NCI-H510A treated with DMSO at 0.1 percent for 48 hours (cell line): ENCODE results near the gene IL21R.
A peak's percentile ranks its signal among the peaks of the same experiment; 100 is the strongest.
"Not testable (repeated sequence)": the region's sequence is repeated elsewhere in the genome, so short reads cannot be mapped to it uniquely, and the experiment has no call there.

Experiments used
- DNase-seq: peaks from one replicate; lab custom pipeline; 2025; lab: John Stamatoyannopoulos, UW

IL21R gene

DNA sequence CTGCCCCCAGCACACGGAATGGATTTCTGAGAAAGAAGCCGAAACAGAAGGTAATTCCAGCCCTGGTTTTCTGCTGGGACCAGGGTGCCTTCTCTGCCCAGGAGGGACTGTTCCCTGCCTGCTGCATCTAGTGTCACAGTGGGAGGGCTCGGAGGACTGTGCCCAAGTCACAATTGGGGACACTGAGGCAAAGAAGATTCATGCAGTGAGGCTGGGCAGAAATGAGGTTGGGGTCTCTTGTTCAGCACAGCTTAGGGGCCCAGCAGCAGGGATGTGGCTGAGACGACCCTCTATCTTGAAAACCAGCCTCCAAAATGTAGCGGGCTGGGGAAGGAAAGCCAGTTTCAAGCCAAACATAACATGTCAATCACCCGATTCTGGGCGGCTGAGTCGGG lies 592 bp downstream of the IL21R start:
- DNase-seq: no peak

DNA sequence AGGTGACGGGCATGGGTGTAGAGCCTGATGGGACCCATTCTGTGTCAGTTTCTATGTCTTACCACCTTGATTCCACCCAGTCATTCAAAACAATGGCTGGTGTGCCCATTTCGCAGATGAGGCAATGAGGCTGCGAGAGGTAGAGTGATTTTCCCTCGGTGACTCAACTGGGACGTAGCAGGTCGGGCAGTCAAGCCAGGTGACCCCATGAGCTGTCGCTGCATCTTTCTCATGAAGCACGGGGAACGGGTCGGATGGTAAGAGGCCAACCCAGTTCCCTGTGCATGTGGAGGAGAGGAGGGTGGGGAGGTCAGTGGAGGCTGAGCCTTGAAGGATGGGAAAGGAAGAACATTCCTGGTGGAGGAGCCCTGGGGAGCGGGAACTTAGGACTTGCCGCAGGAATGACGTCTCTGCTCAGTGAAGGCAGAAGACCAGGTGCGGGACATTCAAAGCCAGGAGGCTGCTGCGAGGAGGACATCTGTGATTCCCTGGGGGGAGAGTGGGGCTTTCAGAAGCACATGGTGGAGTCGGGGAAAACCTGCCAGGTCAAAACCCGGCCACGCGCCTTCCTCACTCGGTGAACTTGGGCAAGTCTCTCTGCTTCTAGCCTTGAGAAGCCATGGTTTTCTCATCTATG lies 1.1 kb downstream of the IL21R start:
- no peak for DNase-seq

DNA sequence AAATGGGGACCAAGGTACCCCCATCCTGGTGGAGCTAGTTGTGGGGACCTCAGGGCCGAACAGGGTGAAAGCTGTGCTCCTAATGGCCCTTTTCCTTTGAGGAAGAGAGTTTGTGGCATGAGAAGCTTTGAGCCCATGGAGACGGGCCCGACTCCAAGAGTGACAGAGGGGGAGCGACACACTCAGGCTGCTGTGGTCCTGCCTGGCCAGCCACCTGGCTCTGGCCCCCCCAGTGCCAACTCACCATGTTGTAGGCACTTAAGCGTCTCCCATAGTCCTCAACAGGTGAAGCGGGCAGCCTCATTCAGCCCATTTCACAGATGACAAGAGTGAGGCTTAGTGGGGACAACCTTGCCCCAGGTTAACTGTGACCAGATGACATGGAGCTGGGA lies 1.6 kb downstream of the IL21R start:
- DNase-seq: no peak

DNA sequence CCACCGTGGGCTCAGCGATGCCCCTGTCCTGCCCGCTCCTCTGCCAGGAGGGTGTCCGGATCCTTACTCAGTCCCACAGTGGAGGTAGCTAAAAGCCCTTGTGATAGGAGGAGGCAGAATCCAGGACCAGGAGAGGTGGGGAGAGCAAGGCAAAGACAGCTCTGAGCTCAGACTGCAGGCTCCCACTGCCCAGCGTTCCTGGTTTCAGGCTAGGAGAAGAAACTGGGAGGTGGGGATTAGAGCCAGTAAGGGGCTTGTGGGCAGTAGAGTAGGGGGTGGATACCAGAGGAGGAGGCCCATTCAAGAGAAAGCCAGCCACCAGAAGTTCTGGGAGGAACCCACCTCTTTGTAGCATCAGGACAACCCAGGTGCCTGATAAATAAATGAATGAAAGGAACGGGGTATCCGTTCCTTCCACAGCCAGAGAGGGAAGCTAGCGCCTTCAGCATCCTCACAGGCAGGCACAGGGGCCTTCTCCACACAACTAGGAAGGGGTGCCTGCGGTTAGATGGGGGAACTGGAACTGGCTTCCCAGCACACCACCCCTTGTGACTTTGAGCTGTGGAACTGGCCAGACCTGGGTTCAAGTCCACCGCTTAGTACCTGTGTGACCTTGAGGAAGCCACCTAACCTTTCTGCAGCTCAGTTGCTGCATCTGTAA lies 2.3 kb downstream of the IL21R start:
- no peak for DNase-seq

DNA sequence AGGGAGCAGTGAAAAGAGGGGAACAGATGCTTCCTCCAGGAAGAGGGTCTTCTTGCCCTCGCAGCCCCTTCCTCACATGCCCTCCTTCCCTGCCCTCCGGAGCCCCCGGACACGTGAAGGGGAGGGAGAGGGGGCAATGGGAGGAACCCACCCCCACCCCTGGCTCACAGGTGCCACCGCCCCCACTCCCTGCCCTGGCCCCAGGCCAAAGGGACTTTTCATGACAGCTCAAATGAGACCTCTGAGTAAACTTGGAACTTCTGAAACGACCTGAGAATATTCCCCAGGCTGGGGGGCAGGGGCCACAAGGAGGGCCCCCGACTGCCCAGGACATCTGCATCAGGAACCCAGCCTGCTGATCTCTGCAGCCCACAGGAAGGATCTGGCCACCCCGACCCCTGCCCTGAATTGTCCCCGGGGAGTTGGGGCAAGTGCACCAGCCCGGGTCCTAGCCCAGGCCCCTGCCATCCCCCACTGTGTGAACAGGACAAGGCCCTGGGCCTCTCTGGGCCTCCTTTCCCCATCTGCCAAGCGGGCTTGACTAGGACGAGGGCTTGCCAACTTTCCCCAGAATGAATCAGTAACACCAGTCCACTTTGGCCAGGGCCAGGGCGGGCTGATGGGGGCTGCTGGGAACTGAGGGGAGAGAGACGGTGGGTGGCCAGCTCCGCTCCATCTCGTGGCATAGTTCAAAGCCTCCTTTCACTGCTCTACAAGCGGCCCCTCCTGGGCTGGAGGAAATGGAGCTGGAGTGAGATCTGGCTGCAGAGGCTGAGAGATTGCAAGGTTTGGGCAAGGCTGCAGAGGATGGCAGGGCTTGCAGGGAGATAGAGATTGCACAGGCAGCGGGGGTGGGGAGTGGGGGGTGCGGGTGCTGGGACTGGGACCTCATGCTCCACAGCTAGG lies 3.8 kb downstream of the IL21R start:
- DNase-seq: no peak

DNA sequence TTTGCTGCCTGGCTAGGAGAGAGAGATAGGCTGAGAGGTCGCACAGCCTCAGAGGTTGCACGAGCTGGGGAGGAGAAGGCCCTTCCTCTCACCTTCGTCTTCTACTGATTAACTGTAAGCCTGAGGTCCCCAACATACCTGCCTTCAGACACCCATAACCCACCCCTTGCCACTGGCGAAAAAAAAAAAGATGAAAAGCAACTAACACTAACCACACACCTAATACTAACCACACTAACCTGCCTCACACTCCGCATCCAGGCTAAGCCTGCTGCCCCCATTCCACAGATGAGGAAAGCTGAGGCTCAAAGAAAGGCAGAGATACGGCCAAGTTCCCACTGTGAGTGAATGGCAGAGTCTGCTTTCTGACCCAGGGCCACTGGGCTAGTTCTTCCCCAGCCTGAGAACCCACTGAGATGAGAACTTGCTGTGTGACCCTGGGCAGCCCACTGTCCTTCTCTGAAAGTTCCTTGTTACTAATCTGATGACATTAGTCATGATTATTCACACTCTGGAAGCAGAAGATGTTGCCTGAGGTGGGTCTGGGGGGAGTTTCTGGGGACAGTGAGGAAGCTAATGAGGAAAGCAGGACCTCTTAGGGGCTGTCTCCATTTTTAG lies 4.6 kb downstream of the IL21R start:
- DNase-seq: no peak

DNA sequence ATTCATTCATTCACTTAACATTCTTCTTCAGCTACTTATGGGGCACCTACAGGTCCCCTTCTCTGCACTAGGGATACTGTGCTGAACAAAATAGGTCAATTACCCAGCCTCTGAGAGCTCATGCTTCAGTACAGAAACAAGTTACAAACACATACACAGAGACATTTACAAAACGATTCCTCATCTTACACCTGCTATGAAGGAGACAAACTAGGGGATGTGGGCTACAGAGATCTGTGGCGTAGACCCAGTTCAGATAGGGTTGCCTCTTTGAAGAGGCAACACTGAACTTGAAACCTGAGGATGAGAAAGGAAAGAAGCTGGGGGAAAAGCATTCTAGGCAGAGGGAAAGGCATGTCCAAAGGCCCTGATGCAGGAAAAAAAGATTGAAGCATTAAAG lies 5.2 kb downstream of the IL21R start:
- no peak for DNase-seq

DNA sequence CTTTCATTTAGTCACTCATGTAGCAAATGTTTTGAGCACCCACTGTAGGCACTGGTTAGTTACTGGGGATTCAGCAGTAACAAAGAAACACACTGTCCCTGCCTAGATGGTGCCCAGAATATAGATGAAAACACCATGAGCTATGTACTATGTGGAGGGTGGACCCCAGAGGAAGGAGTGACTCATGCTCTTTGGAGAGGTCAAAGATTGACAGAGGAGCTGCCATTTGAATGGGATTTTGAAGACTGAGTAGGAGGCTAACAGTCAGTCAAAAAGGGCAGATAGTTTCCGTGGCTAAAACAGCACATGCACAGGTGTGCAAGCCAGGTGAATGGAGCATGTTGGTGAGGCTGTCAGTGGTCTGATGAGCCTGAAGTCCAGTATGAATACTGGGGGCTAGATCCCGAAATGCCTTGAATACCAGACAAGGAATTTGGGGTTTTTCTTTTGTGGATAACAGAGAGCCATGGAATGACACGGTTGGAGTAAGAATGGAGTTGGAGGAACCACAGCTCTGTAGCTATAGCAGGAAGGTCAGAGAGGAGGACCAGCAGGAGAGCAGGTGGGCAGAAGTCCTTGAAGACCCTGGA lies 6.1 kb downstream of the IL21R start:
- DNase-seq: no peak

DNA sequence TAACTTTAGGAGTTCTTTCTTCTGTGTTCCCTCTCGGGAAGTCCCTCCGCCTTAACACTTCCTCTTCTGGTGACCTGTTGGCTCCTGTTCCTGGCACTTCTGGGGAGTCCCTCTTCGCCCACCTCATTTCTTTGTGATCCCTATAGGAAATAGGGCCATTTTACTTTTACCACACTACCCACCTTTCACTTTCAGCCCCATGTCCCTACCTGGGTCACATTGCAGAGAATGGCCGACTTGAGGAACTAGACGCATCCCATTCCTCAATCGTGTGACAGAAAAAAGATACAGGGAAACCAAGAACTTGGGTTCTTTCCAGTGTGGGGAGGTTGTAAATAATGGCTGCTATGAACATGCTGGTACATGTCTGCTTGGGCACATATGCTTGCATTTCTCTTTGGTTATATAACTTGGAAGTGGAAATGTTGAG lies 6.6 kb downstream of the IL21R start:
- no peak for DNase-seq

DNA sequence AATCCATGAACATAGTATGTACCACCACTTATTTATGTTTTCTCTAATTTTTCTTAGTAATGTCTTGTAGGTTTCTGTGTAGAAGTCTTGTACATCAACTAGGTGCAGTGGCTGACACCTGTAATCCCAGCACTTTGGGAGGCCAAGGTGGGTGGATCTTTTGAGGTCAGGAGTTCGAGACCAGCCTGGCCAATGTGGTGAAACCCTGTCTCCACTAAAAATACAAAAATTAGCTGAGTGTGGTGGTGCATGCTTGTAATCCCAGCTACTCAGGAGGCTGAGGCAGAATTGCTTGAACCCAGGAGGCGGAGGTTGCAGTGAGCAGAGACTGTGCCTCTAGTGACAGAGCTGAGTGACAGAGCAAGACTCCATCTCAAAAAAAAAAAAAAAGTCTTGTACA lies 8.0 kb downstream of the IL21R start:
- not testable (repeated sequence) for DNase-seq

DNA sequence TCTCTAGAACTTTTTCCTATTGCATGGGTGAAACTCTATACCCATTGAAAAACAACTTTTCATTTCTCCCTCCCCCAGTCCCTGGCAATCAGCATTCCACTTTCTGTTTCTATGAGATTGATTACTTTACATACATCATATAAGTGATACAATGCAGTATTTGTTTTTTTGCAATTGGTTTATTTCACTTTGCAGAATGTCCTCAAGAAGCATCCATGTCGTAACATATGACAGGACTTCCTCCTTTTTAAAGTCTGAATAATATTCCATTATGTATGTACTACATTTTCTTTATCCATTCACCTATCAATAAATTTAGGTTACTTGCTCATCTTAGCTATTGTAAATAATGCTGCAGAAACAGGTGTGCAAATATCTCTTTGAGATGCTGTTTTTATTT lies 8.8 kb downstream of the IL21R start:
- DNase-seq: no peak

DNA sequence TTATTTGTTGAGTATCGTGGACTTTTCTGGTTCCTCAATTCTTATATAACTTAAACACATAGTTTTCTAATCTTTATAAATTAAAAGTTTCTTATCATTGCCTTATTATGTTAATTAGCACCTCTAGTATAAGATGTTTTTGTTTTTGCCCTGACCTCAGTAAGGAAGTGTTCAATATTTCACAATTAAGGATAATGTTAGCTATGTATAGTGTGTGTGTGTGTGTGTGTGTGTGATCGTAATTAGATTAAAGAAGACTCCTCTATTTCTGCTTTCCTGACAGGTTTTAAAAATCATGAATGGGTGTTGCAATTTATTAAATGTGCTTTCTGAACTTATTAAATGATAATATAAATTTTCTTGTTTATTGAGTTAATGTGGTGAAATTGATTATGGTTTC lies 12.0 kb downstream of the IL21R start:
- DNase-seq: no peak

DNA sequence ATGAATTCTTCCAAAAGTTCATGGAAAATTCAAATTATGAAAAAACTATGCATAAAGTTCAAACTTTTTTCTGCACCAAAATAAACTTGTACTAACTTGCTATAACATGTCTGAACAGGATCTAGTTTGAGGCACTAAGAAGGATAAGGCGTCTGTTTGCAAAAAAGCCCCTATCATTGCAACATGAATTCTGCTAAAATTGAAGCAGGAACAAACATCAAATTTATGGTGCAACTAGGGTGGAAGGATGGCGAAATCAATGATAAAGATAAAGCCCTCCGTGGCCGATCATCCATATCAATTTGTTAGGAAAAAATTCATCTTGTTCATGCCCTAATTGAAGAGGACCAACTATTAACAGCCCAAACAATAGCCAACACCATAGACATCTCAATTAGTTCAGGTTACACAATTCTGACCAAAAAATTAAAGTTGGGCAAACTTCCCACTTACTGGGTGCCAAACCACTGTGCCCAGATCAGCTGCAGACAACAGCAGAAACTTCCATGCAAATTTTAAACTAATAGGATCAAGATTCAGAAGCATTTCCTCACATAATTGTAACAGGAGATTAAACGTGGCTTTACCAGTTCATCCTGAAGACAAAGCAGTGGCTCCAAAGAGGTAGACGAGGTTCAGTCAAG lies 12.9 kb downstream of the IL21R start:
- DNase-seq: no peak

DNA sequence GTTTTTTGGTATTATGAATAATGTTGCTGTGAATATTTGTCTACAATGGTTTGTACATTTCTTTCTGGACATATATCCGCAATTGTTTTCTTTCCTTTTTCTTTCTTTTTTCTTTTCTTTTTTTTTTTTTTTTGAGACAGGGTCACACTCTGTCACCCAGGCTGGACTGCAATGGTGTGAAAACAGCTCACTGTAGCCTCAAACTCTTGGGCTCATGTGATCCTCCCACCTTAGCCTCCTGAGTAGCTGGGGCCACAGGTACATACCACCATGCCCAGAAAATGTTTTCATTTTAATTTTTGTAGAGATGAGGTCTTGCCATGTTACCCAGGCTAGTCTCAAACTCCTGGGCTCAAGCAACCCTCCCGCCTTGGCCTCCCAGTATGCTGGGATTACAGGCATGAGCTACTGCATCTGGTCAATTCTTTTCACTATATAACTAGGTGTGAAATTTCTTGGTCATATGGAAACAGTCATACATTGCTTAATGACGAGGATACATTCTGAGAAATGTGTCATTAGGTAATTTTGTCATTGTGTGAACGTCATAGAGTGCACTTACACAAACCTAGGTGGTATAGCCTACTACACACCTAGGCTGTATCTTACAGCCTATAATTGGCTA lies 15.2 kb downstream of the IL21R start:
- DNase-seq: no peak

DNA sequence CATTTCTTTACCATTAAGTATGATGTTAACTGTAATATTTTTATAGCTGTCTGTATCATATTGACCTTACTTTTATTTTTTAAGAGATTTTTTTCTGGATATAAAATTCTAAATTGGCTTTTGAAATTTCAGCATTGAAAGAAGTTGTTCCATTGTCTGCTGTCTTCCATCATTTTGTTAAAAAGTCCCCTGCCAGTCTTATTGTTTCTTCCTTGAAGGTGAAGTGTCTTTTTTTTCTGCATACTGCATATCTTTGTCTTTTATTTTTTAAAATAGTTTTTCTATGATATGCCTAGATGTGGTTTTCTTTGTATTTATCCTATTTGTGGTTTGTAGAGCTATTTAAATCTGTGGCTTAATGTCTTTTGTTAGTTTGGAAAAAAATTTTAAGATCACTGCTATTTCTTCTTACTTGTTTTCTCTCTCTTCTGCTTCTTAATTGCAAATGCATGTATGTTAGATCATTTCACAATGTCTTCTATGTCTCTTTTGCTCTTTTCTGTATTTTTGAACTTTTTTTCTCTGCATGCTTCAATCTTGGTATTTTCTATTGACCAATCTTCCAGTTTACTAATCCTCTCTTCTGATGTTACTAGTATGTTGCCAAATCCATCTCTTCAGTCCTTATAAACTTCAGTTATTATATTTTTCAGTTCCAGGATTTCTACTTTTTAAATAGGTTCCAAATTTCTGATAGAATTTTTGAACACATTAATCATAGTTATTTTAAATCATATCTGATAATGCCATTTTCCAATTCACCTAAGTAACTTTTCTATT lies 20.2 kb downstream of the IL21R start:
- DNase-seq: no peak

DNA sequence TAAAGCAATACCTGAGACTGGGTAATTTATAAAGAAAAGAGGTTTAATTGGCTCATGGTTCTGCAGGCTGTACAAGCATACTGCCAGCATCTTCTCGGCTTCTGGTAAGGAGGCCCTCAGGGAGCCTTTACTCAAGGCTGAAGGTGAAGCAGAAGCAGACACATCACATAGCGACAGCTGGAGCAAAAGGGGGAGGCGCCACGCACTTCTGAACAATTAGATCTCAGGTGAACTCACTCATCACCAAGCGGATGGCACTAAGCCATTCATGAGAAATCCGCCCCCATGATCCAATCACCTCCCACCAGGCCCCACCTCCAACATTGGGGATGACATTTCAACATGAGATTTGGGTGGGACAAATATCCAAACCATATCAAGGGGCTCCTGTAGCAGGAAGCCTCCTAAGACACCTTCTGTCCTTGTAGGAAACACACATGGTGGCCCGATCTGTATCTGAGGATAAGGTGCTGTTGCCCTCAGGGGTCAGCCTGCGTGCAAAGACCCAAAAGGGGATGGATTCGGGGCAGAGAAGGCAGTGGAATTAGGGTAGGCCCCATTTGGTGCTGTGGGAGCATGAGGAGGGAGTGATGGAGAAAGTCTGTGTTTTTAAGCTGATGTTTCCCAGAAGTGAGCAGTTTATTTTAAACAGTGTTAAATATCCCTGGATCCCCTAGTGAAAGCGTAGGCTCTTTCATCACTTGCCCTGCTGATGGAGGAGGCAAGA lies 23.0 kb downstream of the IL21R start:
- no peak for DNase-seq

DNA sequence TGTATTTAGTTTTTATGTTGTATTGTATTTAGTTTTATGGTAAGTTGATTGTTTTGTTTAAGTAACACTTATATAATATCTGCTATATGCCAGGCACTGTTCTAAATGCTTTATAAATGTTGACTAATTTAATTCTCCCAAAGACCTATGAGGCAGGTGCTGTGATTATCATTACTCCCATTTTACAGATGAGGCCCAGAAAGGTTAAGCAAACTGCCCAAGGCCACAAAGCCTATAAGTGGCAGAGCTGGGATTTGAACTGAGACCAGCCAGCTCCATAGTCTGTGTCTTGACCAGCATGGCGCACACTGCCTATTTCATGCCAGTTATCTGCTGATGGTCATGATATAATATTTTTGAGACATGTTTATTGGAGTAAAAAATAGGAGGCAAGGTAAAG lies 24.0 kb downstream of the IL21R start:
- no peak for DNase-seq

DNA sequence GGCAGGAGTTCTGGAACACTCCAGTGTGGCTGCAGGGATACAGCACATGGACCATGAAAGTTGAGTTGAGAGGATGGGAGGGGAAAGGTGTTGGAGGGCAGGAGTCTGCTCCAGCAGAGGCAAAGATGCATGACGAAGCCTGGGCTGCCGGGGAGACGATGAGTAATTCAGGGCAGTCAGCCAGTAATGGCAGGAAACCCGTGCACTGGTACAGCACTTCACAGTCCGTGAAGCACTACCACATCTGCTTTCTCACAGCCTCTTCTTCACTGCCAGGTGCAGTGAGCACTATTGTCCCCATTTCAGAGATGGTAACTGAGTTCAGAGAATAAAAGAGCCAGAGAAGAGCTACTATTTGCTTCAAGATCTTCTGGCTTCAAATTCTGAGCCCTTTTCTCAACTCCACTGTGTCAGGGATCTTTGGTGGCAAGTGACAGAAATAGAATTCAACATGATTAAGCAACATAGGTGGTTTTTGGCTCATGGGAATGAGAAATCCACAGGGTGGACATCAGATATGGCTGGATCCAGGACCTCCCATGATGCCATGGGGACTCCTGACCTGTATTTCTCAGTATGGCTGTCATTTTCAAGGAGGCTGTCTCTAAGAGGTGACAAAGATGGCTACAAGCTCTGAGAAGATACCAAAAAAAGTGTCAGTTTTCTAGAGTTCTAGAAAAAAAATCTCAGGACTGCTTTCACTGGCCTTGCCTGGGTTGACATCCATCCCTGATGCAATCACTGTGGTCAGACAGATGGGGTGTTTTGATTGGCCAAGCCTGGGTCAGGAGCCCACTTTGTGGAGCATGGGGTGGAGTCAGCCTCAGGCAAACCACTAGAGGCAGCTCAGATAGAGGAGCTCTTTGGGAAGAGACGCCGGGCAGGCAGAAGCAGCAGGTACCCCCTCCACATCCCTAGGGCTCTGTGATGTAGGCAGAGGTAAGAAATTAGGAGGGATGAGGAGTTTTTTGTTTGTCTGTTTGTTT lies 24.7 kb downstream of the IL21R start:
- peak; percentile 36 for DNase-seq

DNA sequence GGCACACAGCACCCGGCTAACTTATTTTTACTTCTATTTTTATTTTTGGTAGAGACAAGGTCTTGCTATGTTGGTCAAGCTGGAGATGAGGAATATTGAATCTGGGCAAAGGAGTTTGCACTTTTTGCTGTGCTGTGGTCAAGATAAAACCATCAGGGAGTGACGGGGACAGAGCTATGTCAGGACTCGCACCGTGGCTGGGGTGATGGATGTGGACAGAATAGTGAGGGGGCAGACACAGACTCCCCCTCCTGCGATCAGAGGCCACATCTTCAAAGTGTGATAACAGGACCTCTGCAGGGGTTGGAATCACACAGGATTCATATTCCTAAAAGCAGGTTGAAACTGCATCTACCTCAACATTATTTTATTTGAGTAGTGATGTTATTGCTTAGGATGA lies 25.6 kb downstream of the IL21R start:
- no peak for DNase-seq
